Measurements from ENCODE around the gene WWOX.

Gene WWOX

DNA sequence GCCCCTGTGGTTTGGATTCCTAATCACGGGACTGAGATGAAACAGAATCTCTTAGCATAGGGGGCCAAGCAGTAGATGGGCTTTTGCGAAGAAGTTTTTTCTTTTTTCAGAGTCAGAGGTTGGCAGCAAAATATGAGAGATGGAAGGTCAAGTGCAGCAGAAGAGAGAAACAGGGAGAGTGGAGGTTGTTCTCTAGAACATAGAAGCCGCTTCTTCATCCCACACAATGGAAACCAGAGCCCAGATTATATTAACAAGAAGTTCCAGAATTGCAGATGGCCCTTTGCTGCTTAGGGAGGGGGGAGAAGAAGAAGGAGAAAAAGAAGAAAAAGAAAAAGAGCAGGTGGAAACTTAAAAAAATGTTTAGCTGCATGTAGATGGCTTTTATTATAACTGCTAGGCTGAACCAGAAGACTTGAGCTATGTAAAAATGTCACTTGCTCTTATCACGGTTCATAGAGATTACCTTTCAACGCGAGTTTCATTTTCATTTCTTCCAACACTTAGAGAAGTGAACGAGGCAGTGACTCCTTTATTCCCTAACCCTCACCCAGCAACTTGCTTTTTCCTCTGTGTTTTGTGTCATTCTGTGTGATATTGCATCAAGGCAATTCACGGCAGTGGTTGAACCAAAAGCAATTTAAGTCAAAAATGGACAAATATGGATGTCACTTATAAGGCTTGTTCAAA, 737.5 kb downstream of the WWOX start:
- no peak for ATAC-seq
- TF ChIP-seq, protein P1, sequence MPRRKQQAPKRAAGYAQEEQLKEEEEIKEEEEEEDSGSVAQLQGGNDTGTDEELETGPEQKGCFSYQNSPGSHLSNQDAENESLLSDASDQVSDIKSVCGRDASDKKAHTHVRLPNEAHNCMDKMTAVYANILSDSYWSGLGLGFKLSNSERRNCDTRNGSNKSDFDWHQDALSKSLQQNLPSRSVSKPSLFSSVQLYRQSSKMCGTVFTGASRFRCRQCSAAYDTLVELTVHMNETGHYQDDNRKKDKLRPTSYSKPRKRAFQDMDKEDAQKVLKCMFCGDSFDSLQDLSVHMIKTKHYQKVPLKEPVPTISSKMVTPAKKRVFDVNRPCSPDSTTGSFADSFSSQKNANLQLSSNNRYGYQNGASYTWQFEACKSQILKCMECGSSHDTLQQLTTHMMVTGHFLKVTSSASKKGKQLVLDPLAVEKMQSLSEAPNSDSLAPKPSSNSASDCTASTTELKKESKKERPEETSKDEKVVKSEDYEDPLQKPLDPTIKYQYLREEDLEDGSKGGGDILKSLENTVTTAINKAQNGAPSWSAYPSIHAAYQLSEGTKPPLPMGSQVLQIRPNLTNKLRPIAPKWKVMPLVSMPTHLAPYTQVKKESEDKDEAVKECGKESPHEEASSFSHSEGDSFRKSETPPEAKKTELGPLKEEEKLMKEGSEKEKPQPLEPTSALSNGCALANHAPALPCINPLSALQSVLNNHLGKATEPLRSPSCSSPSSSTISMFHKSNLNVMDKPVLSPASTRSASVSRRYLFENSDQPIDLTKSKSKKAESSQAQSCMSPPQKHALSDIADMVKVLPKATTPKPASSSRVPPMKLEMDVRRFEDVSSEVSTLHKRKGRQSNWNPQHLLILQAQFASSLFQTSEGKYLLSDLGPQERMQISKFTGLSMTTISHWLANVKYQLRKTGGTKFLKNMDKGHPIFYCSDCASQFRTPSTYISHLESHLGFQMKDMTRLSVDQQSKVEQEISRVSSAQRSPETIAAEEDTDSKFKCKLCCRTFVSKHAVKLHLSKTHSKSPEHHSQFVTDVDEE (CRISPR knock-in tag; IDR thresholded peaks at IDR 0.05): no peak
- TF ChIP-seq ARNTL (CRISPR knock-in tag; IDR thresholded peaks at IDR 0.05; ENCODE audit: borderline replicate concordance, low read depth) (no peak), ZNF8 (CRISPR knock-in tag; IDR thresholded peaks at IDR 0.05) (no peak), BACH2 (CRISPR knock-in tag; IDR thresholded peaks at IDR 0.05; ENCODE audit: borderline replicate concordance) (no peak), ZC3H10 (CRISPR knock-in tag; IDR thresholded peaks at IDR 0.05) (no peak), ISL1 (CRISPR knock-in tag; IDR thresholded peaks at IDR 0.05) (no peak), CSDC2 (CRISPR knock-in tag; IDR thresholded peaks at IDR 0.05) (no peak), OSR1 (CRISPR knock-in tag; IDR thresholded peaks at IDR 0.05) (no peak)
- TF ChIP-seq, protein P2, sequence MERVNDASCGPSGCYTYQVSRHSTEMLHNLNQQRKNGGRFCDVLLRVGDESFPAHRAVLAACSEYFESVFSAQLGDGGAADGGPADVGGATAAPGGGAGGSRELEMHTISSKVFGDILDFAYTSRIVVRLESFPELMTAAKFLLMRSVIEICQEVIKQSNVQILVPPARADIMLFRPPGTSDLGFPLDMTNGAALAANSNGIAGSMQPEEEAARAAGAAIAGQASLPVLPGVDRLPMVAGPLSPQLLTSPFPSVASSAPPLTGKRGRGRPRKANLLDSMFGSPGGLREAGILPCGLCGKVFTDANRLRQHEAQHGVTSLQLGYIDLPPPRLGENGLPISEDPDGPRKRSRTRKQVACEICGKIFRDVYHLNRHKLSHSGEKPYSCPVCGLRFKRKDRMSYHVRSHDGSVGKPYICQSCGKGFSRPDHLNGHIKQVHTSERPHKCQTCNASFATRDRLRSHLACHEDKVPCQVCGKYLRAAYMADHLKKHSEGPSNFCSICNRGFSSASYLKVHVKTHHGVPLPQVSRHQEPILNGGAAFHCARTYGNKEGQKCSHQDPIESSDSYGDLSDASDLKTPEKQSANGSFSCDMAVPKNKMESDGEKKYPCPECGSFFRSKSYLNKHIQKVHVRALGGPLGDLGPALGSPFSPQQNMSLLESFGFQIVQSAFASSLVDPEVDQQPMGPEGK (CRISPR knock-in tag; IDR thresholded peaks at IDR 0.05; ENCODE audit: borderline replicate concordance): no peak

GRCh38 chr16:78837706-78838105, 738.3 kb downstream of the WWOX start:
- ATAC-seq: no peak
- TF ChIP-seq ZNF565 (CRISPR knock-in tag; conservative IDR thresholded peaks at IDR 0.05; ENCODE audit: low read depth): no peak
- no peak for TF ChIP-seq ZNF8 (CRISPR knock-in tag; IDR thresholded peaks at IDR 0.05)
- TF ChIP-seq ZFP3 (CRISPR knock-in tag; IDR thresholded peaks at IDR 0.05): no peak
- no peak for TF ChIP-seq PPARA (CRISPR knock-in tag; IDR thresholded peaks at IDR 0.05; ENCODE audit: borderline replicate concordance)
- no peak for TF ChIP-seq TOX (CRISPR knock-in tag; IDR thresholded peaks at IDR 0.05; ENCODE audit: borderline replicate concordance)

GRCh38 chr16:78838276-78838675, 738.8 kb downstream of the WWOX start:
- no peak for ATAC-seq
- TF ChIP-seq, protein P3, sequence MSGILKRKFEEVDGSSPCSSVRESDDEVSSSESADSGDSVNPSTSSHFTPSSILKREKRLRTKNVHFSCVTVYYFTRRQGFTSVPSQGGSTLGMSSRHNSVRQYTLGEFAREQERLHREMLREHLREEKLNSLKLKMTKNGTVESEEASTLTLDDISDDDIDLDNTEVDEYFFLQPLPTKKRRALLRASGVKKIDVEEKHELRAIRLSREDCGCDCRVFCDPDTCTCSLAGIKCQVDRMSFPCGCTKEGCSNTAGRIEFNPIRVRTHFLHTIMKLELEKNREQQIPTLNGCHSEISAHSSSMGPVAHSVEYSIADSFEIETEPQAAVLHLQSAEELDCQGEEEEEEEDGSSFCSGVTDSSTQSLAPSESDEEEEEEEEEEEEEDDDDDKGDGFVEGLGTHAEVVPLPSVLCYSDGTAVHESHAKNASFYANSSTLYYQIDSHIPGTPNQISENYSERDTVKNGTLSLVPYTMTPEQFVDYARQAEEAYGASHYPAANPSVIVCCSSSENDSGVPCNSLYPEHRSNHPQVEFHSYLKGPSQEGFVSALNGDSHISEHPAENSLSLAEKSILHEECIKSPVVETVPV (CRISPR knock-in tag; IDR thresholded peaks at IDR 0.05): no peak
- TF ChIP-seq, protein P2 (CRISPR knock-in tag; IDR thresholded peaks at IDR 0.05; ENCODE audit: borderline replicate concordance): no peak
- TF ChIP-seq TOX (CRISPR knock-in tag; IDR thresholded peaks at IDR 0.05; ENCODE audit: borderline replicate concordance) (no peak), ZC3H10 (CRISPR knock-in tag; IDR thresholded peaks at IDR 0.05) (no peak), PPARA (CRISPR knock-in tag; IDR thresholded peaks at IDR 0.05; ENCODE audit: borderline replicate concordance) (no peak), ZFP3 (CRISPR knock-in tag; IDR thresholded peaks at IDR 0.05) (no peak), ZNF565 (CRISPR knock-in tag; conservative IDR thresholded peaks at IDR 0.05; ENCODE audit: low read depth) (no peak), RARB (CRISPR knock-in tag; IDR thresholded peaks at IDR 0.05) (no peak), GLIS3 (CRISPR knock-in tag; IDR thresholded peaks at IDR 0.05) (no peak), ARNTL (CRISPR knock-in tag; IDR thresholded peaks at IDR 0.05; ENCODE audit: borderline replicate concordance, low read depth) (no peak), ZNF70 (CRISPR knock-in tag; IDR thresholded peaks at IDR 0.05) (no peak), ZNF8 (CRISPR knock-in tag; IDR thresholded peaks at IDR 0.05) (no peak), TCF4 (CRISPR knock-in tag; IDR thresholded peaks at IDR 0.05; ENCODE audit: borderline replicate concordance) (no peak)
- TF ChIP-seq, protein P4, sequence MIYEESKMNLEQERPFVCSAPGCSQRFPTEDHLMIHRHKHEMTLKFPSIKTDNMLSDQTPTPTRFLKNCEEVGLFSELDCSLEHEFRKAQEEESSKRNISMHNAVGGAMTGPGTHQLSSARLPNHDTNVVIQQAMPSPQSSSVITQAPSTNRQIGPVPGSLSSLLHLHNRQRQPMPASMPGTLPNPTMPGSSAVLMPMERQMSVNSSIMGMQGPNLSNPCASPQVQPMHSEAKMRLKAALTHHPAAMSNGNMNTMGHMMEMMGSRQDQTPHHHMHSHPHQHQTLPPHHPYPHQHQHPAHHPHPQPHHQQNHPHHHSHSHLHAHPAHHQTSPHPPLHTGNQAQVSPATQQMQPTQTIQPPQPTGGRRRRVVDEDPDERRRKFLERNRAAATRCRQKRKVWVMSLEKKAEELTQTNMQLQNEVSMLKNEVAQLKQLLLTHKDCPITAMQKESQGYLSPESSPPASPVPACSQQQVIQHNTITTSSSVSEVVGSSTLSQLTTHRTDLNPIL (CRISPR knock-in tag; IDR thresholded peaks at IDR 0.05; ENCODE audit: low read depth): no peak

Data from SK-N-SH treated with all-trans-retinoic acid at 6 μM for 48 hours (cell line).